HK-2 (cell line): ENCODE measurements around the gene COL15A1.
A peak's percentile ranks its signal among the peaks of the same experiment; 100 is the strongest.
"Not testable (repeated sequence)": the region's sequence is repeated elsewhere in the genome, so short reads cannot be mapped to it uniquely, and the experiment has no call there.

Source experiments
- DNase-seq: peaks from one replicate; pipeline ENCODE4 v3.0.0-alpha.2; 2018; ENCODE audit not compliant: unreplicated experiment

COL15A1 gene

GRCh38 chr9:98994172-98995058 is 50.7 kb downstream of the COL15A1 start:
- DNase-seq, result no peak

- no peak for DNase-seq
Measured at GRCh38 chr9:98995059-98995671, 51.5 kb downstream of the COL15A1 start.

- no peak for DNase-seq
Measured at GRCh38 chr9:98995971-98996504, 52.3 kb downstream of the COL15A1 start.

DNA sequence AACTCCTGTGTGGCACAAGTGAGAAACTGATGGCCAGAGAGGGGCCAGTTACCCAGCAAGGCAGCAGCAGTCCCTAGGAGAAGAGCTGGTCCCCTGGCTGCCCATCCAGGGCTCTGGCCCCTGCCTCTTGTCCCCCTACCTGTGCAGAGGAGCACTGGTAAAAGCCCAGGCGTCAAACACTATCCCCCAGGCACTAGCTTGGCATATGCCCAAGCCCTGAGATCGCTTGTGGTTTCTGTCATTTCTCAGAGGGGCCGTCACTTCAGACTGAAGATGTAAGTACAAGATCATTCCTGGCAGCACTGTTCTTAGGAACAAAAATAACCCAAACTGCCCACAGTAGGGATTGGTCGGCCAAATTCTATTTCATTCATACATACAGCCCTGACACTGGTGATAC is 53.9 kb downstream of the COL15A1 start:
- DNase-seq, result no peak

DNA sequence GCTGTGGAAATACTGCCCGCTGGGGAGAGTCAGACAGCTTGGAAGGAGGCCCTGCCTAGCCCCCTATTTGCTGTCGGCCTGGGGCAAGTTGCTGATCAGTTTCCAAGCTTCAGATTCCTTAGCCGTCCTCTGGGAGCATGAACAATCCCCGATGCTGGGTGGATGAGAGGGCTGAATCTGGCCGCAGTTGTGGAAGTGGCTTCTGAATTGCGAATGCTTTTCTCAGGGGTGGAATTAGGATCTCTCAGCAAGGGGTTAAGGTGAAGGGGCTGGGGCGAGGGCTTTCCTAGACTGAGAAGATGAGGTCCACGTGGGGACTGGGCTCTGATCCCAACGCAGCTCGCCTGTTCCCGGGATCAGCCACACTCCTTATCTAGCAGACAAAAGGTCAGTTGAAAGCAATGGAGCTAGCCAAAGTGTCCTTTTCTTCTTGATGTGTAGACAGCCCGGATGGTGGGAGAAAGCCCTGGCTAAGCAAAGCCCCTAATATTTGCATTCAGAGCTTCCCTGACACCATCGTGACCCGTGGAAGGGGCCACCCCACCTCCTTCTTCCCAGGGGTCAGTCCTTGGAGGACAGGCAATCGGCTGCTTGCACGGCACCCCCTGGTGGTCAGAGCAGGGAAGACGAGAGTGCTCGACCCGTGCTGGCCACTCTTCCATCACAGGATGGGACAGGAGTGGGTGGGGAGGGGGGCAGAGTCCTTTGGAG is 54.9 kb downstream of the COL15A1 start:
- DNase-seq, result peak; percentile 68

DNA sequence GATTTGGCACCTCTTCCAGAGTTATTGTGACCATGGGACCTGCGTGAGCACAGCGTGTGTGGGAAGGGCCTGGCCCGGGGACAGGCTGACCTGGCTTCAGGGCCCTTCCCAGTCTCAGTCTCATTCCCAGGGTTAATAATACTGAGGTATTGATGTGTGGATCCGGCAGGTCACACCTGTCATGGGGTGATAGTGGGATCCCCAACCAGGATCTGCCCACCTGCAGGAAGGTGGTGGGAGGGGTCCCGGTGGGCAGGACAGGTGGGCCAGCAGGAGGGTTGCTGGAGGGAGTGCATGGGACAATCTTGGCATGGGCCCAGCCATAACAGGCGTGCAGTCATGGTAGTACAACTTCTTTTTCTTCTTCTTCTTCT is 55.4 kb downstream of the COL15A1 start:
- no peak for DNase-seq

- DNase-seq, result peak; percentile 16
Measured at GRCh38 chr9:99000476-99001395, 57.0 kb downstream of the COL15A1 start.

- no peak for DNase-seq
Measured at GRCh38 chr9:99001892-99002291, 58.2 kb downstream of the COL15A1 start.

GRCh38 chr9:99002706-99003105 is 59.0 kb downstream of the COL15A1 start:
- DNase-seq, result no peak

- DNase-seq, result no peak
Measured at GRCh38 chr9:99003308-99003707, 59.6 kb downstream of the COL15A1 start.

DNA sequence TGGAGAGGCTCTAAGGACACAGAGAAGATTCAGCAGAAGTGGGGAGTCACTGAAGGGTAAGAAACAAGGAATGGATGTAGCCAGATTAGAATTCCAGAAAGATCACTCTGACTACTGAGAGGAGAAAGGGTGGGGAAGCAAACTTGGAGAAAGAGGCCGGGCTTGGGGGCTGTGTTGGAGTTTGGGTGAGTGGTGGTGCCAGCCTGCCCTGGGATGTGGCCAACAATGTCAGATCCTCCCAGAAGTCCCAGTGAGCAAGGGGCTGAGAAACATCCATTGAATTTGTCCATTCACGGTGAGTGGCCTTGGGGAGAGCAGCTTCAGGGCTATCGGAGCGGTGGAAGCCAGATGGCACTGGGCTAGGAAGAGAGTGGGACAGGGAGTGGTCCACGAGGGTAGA is 60.4 kb downstream of the COL15A1 start:
- no peak for DNase-seq

DNA sequence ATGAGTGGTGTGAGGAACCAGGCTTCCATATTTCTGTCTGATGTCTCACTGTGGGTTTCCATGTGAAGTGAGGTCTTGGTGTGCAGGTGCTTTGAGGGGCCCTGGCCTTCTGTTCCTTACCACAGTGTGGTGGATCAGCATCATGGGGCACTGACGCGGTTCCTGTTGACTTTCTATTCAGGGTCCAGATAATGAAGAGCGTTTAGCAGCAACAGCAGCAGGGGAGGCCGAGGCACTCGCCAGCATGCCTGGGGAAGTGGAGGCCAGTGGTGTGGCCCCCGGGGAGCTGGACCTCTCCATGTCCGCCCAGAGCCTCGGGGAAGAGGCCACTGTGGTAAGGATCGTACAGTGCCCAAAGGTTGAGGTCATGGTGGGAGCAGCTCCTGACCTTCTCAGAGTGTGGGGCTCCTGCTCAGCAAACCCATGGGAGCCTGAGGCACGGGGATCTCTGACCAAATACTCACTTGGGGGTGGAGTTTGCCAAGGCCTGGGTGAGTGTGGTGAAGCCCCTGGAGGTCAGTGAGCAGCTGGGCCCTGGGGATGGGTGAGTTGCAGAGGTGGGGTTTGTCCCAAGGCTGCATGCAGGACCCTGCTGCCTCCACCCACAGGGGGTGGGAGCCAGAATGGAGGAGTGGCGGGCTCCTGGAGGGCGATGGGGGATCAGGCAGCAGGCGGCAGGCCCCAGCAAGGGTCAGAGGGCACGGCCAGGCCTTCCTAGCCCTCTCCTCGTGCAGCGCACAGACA is 61.2 kb downstream of the COL15A1 start:
- no peak for DNase-seq

GRCh38 chr9:99005651-99006050 is 61.9 kb downstream of the COL15A1 start:
- no peak for DNase-seq

GRCh38 chr9:99006511-99006910 is 62.8 kb downstream of the COL15A1 start:
- no peak for DNase-seq

DNA sequence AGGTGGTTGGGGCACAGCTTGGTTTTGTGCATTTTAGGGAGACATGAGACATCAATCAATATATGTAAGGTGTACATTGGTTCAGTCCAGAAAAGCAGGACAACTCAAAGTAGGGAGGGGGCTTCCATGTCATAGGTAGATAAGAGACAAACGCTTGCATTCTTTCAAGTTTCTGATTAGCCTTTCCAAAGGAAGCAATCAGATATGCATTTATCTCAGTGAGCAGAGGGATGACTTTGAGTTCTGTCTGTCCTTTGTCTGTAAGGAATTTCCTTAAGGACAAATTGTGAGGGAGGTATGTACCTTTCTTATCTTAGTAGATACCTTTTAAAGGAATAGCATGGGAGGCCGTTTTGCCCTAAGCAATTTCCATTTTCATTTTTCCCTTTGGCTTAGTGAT is 63.3 kb downstream of the COL15A1 start:
- DNase-seq, result no peak

DNA sequence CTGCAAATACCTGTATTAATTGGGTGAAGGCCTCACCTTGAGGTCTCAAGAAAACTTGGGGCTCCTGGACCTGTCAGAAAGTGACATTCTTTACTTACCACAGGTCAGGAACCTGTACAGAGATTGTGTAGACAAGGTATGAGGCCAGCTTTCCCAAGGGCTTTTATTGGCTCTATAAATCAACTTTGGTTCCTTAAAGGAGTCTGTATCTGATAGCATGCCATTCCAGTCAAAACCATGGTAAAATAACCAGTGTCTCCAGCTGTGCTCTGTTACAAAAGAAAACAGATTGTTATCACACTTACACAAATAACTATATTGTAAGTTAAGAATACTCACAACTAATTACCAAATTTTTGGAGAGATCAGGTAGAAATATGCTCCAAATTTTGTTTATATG is 64.5 kb downstream of the COL15A1 start:
- no peak for DNase-seq

DNA sequence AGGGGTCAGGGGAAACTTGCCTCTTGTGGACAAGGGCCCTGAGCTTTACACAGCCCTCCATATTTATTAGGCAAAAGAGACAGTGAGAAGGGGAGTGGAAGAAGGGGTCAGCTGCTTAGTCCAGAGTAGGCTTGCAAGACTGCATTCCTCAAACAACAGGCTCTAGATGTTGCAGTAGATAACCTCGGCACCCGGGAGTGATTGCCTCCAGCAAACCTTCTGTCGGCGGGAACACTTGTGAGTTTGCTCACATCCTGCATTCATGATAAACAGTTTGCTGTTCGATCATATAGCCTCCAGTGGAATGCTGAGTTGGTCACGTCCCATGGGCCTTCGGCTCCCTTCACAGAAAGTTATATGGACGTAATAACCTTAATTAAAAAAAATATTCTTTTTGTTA is 66.7 kb downstream of the COL15A1 start:
- DNase-seq, result not testable (repeated sequence)

DNA sequence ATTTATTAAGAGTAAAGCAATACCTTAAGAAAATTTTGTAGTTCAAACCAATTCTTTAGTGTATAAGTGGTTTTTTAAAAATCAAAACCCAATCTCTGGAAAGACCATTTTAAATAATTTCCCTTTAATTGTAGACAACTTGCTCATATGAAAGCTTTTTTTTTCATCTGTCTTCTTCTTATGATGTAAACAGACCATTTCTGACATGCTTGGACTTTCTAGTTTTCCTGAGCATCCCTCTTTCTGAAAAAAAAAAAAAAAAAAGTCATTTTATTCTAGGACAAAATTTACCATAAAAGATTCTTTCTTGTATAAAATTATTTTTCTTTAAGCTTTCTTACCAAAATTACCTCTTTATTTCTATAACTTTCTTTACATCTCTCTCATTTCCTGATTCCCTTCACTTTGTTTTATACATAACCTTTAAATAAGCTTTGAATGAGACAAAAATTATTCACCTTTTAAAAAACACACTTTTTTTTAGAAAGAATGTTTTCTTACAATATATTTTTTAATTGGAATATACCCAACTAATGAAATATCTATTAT is 67.5 kb downstream of the COL15A1 start:
- DNase-seq, result no peak

DNA sequence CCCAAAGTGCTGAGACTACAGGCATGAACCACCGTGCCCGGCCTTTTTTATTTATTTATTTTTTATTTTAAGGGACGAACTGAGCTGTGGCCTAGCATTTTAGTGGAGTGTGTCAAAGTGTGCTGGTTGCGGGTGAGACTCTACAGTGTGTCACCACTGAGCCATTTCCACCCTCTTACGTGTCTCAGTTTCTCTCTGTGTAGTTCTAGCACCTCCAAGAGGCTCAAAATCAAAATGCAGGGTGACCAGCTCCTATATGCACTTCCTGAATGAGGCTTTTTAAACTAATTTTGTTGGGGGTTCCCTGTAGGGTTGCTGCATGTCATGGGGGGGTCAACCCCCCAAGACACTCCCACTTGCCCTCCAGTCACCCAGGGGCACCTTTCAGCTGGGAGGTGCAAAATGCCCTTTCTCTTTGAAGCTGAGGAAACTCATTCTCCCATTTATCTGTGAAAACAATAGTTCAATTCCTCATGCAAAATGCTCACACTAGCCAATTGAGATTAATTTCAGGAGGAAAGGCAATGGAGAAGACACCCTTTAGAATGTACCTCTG is 69.3 kb downstream of the COL15A1 start:
- DNase-seq, result no peak

GRCh38 chr9:99013550-99013949 is 69.8 kb downstream of the COL15A1 start:
- DNase-seq, result no peak
